ENCODE measurements around the gene EYS.
"Not testable (repeated sequence)": the region's sequence is repeated elsewhere in the genome, so short reads cannot be mapped to it uniquely, and the experiment has no call there.

The EYS gene

GRCh38 chr6:65350530-65350929, 356.5 kb downstream of the EYS start:
- H3K79me2 ChIP-seq, result no peaks in the 10 kb centered on the region
- H3K36me3 ChIP-seq (ENCODE audit: control insufficient read depth, insufficient read depth, low read length), result no peaks in the 10 kb centered on the region
- TF ChIP-seq, protein P1, sequence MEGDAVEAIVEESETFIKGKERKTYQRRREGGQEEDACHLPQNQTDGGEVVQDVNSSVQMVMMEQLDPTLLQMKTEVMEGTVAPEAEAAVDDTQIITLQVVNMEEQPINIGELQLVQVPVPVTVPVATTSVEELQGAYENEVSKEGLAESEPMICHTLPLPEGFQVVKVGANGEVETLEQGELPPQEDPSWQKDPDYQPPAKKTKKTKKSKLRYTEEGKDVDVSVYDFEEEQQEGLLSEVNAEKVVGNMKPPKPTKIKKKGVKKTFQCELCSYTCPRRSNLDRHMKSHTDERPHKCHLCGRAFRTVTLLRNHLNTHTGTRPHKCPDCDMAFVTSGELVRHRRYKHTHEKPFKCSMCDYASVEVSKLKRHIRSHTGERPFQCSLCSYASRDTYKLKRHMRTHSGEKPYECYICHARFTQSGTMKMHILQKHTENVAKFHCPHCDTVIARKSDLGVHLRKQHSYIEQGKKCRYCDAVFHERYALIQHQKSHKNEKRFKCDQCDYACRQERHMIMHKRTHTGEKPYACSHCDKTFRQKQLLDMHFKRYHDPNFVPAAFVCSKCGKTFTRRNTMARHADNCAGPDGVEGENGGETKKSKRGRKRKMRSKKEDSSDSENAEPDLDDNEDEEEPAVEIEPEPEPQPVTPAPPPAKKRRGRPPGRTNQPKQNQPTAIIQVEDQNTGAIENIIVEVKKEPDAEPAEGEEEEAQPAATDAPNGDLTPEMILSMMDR (IDR thresholded peaks at IDR 0.05), result no peak

DNA sequence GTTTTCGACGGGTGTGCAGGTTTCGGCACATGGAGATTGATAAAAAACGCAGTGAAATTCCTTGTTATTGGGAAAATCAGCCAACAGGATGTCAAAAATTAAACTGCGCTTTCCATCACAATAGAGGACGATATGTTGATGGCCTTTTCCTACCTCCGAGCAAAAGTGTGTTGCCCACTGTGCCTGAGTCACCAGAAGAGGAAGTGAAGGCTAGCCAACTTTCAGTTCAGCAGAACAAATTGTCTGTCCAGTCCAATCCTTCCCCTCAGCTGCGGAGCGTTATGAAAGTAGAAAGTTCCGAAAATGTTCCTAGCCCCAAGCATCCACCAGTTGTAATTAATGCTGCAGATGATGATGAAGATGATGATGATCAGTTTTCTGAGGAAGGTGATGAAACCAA, 404.4 kb downstream of the EYS start:
- not testable (repeated sequence) for H2AFZ ChIP-seq; H3K9ac ChIP-seq; H3K4me2 ChIP-seq (ENCODE audit: low read length); H3K27ac ChIP-seq; H3K27me3 ChIP-seq (ENCODE audit: control insufficient read depth, insufficient read depth, low read length); H3K36me3 ChIP-seq (ENCODE audit: control insufficient read depth, insufficient read depth, low read length); H3K79me2 ChIP-seq; H3K4me3 ChIP-seq (ENCODE audit: low read depth, low read length); H3K9me3 ChIP-seq (ENCODE audit: control insufficient read depth, low read length); H3K4me1 ChIP-seq

More at GRCh38 chr6:65350530-65350929, 356.5 kb downstream of the EYS start:
- Histone ChIP-seq H3K9me3 (ENCODE audit: control insufficient read depth, low read length) (peaks cover 4% of the 10 kb centered on the region), H3K4me2 (ENCODE audit: low read length) (no peak overlapping the region), H2AFZ (no peak overlapping the region), H3K27ac (no peak overlapping the region), H3K4me1 (no peaks in the 10 kb centered on the region), H3K27me3 (ENCODE audit: control insufficient read depth, insufficient read depth, low read length) (no peaks in the 10 kb centered on the region), H3K4me3 (ENCODE audit: low read depth, low read length) (no peak overlapping the region), H3K9ac (no peak overlapping the region)

DNA sequence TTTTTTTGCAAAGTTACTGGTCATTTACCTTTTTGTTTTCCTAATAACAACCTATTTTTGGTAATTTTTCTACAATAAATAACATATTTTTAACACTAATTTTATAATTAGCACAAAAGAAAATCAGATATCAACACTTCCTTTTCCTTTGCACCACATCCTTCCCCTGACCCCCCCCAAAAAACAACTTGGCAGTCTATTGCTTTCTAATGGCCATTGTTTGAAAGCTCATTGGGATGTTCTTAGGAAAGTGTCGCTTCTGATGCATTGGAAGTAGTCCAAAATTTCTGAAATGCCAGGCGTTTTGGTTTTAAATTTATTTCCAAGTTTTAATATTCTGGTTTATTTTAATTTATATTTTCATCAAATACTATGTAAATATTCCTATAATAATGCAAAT, 407.8 kb downstream of the EYS start:
- Histone ChIP-seq H3K4me1 (no peaks in the 10 kb centered on the region), H2AFZ (no peak overlapping the region), H3K9ac (no peak overlapping the region), H3K27ac (no peak overlapping the region), H3K36me3 (ENCODE audit: control insufficient read depth, insufficient read depth, low read length) (no peaks in the 10 kb centered on the region), H3K79me2 (no peaks in the 10 kb centered on the region), H3K9me3 (ENCODE audit: control insufficient read depth, low read length) (no peaks in the 10 kb centered on the region), H3K27me3 (ENCODE audit: control insufficient read depth, insufficient read depth, low read length) (no peaks in the 10 kb centered on the region), H3K4me3 (ENCODE audit: low read depth, low read length) (no peak overlapping the region), H3K4me2 (ENCODE audit: low read length) (no peak overlapping the region)
- TF ChIP-seq, protein P1 (IDR thresholded peaks at IDR 0.05), result no peak

DNA sequence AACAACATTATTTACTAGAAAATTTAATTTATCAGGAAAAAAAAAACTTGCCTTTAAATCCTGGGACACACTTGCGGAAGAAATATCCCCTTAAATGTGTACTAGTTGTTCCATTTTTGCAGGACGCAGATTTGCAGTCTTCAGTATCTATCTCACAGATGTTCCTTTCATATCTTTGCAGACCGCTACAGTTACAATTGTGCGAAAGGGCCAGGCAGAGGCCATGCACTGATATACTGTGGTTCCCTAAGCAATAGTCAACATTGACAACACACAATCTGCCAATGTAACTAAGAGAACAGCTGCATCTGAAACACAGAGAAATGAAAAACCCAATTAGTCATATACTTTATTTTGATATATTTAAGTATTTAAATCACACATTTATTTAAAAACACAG, 411.2 kb downstream of the EYS start:
- no peaks in the 10 kb centered on the region for H3K9me3 ChIP-seq (ENCODE audit: control insufficient read depth, low read length)
- no peak overlapping the region for H2AFZ ChIP-seq
- TF ChIP-seq, protein P1 (IDR thresholded peaks at IDR 0.05), result no peak
- no peak overlapping the region for H3K4me2 ChIP-seq (ENCODE audit: low read length)
- no peaks in the 10 kb centered on the region for H3K36me3 ChIP-seq (ENCODE audit: control insufficient read depth, insufficient read depth, low read length)
- no peaks in the 10 kb centered on the region for H3K79me2 ChIP-seq
- no peak overlapping the region for H3K4me3 ChIP-seq (ENCODE audit: low read depth, low read length)
- H3K27ac ChIP-seq, result no peak overlapping the region
- H3K4me1 ChIP-seq, result no peaks in the 10 kb centered on the region
- no peak overlapping the region for H3K9ac ChIP-seq
- no peaks in the 10 kb centered on the region for H3K27me3 ChIP-seq (ENCODE audit: control insufficient read depth, insufficient read depth, low read length)

GRCh38 chr6:65289491-65289890, 417.5 kb downstream of the EYS start:
- H3K27me3 ChIP-seq (ENCODE audit: control insufficient read depth, insufficient read depth, low read length), result no peaks in the 10 kb centered on the region
- no peak overlapping the region for H3K4me2 ChIP-seq (ENCODE audit: low read length)
- no peaks in the 10 kb centered on the region for H3K4me1 ChIP-seq
- no peak overlapping the region for H2AFZ ChIP-seq
- TF ChIP-seq, protein P1 (IDR thresholded peaks at IDR 0.05), result no peak
- no peak overlapping the region for H3K9ac ChIP-seq
- no peaks in the 10 kb centered on the region for H3K36me3 ChIP-seq (ENCODE audit: control insufficient read depth, insufficient read depth, low read length)
- no peaks in the 10 kb centered on the region for H3K79me2 ChIP-seq
- no peak overlapping the region for H3K27ac ChIP-seq
- H3K4me3 ChIP-seq (ENCODE audit: low read depth, low read length), result no peak overlapping the region
- no peaks in the 10 kb centered on the region for H3K9me3 ChIP-seq (ENCODE audit: control insufficient read depth, low read length)

Data from parathyroid adenoma (tissue), 2 donors.